HCEC 1CT (cell line): ENCODE data around the gene SRRM1.
"Not testable (repeated sequence)": the region's sequence is repeated elsewhere in the genome, so short reads cannot be mapped to it uniquely, and the experiment has no call there.

Experiments
- DNase-seq: peaks from one replicate; pipeline ENCODE4 v3.0.0-alpha.2; 2017

The SRRM1 gene

GRCh38 chr1:24722073-24723035 lies 79.3 kb downstream of the SRRM1 start:
- DNase-seq, result not testable (repeated sequence)
